HG03045 (cell line): Measurements from ENCODE around the gene RNF169.

Experiments used
- ATAC-seq: cut with Tn5 transposase; IDR thresholded peaks from one replicate; pipeline ENCODE4 v1.9.1; 2021; ENCODE audit warnings: mild to moderate bottlenecking, moderate library complexity; ENCODE audit not compliant: unreplicated experiment

RNF169 gene

GRCh38 chr11:74748211-74749126 is at the start of gene RNF169:
Gene RNF169, plus strand, starts transcription at chr11:74748849. Its CDS starts 32 bp downstream, at chr11:74748881.
- ATAC-seq = peak; percentile 99

- ATAC-seq = no peak
Measured at GRCh38 chr11:74699615-74700396, 48.8 kb upstream of the RNF169 start.

- no peak for ATAC-seq
Measured at GRCh38 chr11:74701351-74701750, 47.3 kb upstream of the RNF169 start.

GRCh38 chr11:74702383-74703007 is 46.2 kb upstream of the RNF169 start:
- ATAC-seq = no peak

- ATAC-seq = no peak
Measured at GRCh38 chr11:74703211-74703610, 45.4 kb upstream of the RNF169 start.

GRCh38 chr11:74707182-74707581 is 41.5 kb upstream of the RNF169 start:
- ATAC-seq = no peak

- ATAC-seq = no peak
Measured at GRCh38 chr11:74707602-74708510, 40.8 kb upstream of the RNF169 start.

GRCh38 chr11:74709175-74709574 is 39.5 kb upstream of the RNF169 start:
- ATAC-seq = no peak

GRCh38 chr11:74710281-74710938 is 38.2 kb upstream of the RNF169 start:
- ATAC-seq = no peak

- ATAC-seq = no peak
Measured at GRCh38 chr11:74713686-74714085, 35.0 kb upstream of the RNF169 start.

- no peak for ATAC-seq
Measured at GRCh38 chr11:74714904-74715303, 33.7 kb upstream of the RNF169 start.

GRCh38 chr11:74717221-74717969 is 31.3 kb upstream of the RNF169 start:
- no peak for ATAC-seq

GRCh38 chr11:74719011-74719410 is 29.6 kb upstream of the RNF169 start:
- no peak for ATAC-seq

- ATAC-seq = no peak
Measured at GRCh38 chr11:74720596-74721478, 27.8 kb upstream of the RNF169 start.

- ATAC-seq = no peak
Measured at GRCh38 chr11:74721479-74721835, 27.2 kb upstream of the RNF169 start.

- ATAC-seq = no peak
Measured at GRCh38 chr11:74723511-74723910, 25.1 kb upstream of the RNF169 start.

GRCh38 chr11:74725701-74726100 is 22.9 kb upstream of the RNF169 start:
- no peak for ATAC-seq

GRCh38 chr11:74726547-74727182 is 22.0 kb upstream of the RNF169 start:
- peak; percentile 83 for ATAC-seq
